NCI-H1092 (cell line): ENCODE data around the gene AMBRA1.

Experiments
- DNase-seq: peaks from one replicate; lab custom pipeline; 2025; lab: John Stamatoyannopoulos, UW

The AMBRA1 gene

DNA sequence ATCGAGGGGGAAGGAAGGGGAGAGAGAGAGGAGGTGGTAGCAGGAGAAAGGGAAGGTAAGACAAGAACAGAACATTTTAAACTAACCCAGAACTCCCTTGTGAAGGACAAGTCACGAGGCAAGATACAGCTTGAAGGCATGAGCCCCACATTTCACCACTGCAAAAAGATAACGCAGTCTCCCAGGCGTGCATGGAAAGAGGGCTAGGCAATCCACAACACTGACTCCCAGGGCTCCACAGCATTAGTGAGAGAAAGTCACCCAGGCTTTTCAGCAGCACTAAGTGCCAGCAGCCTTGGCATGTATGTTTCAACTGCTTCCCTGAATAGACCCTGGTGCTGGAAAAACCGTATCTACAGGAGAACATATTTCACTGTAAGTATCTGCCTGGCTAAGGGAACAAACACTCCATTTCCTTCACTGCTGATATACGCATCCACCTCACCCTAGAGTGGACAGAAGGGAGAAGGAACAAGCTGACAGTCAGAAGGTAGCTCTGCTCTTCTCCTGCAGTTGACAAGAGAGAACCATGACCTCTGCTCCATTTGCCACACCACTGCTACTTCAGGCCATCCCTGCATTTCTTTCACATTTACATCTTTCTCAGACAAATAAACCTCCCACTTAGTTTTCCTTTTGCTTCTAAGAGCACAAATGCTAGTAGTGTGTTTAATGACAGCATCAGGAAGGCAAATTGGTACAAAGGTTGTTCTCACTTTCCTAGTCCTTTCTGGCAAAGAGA is 87.9 kb downstream of the AMBRA1 start:
- DNase-seq: no peak

DNA sequence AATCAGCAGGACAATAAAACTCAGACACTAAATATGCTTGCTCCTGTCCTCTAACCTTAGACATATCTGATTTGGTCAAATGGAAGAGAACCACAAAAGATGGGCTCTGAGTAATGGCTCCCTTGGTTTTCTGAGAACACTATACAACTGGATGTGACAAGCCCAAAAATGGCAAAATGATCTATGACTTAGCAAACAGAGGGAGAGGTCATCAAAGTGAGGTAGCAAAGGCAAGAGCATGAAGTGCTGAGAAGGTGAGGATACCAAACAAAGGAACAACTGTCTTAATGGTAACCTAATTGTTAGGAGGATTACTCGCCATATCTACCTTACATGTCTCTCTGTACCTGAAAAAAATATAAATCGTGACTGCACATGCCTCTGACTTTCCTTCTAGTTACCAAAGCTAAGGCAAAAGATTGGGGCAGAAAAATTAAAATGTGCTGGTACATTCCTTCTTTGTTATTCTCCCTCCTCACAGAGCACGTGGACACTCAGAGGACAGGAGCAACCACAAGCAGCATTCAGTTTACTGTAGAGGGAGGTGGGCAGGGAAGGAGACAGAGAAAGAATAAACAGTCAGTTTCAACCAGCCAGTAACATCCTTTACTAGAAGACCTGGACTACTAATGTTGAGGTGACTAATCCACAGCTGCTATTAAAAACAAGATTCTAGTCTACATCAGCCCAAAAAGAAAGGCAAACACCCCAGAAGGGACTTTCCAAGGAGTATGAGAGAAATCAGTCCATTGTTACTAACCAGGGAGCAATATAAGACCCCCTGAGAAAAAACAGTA is 88.8 kb downstream of the AMBRA1 start:
- no peak for DNase-seq

DNA sequence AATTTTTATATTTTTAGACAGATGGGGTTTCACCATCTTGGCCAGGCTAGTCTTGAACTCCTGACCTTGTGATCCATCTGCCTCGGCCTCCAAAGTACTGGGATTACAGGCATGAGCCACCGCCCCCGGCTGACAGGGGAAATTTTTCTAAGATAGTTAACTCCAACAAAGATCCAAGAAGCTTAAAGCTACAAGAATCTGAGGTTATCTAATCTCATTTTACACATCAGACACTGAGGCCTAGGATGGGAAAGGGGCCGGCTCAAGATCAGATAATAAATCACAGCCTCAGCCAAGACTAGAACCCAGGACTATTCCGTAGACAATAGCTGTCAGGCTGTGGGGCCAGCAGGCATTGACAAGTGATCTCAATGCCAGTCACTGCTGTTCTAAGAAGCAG is 94.0 kb downstream of the AMBRA1 start:
- no peak for DNase-seq

DNA sequence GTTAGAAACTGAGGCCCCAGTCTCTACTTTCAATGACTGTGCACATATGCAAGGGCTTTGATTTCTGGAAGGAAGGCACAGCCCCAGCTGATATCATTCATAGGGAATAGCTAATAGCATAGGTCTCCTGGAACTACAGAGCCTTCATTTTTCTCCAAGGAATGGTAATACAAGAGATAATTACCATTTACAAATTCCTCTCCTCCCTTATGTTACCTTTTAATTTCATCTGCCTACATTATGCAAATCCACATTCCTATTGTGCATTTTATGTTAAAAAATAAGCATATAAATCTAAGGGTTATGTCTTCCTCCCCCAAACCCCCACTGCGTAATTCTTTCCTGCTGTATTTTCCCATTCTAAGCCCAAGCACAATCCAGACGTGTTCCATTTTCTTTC is 94.9 kb downstream of the AMBRA1 start:
- DNase-seq: no peak

DNA sequence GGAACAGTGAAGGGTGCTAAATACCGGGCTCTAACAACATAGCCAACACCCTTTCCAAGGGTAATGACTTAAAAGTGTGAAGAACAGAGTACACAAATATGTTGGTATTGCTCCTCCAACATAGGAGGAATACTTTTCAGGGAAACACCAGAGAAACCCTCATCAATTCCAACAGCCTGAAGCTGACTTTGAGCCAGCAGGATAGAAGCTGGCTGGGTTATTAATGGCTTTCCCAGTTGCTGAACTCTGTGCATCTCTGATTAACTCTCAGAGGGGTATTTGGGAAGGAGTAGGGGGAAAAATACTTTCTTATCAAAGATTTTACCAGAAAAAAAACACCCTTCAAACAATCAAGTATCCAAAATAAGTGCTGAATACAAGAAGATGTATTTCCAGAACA is 95.6 kb downstream of the AMBRA1 start:
- DNase-seq: no peak

DNA sequence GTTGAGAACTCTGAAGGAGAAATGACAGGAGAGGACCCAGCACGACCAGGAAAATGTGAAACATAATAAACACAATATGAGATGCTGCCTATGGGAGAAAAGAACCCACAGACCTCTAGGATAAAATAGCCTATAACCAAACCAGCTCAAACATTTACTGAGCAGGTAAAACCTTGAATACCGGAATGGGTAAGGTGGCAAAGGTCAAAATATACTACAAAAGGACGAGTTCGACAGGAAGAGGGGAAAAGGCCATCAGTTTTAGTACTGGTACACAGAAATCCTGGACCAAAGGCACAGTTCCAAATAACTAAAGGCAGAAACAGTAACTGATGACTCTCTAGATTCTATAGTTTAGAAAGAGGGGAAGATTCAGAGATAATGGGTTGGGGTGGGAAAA is 96.3 kb downstream of the AMBRA1 start:
- no peak for DNase-seq

DNA sequence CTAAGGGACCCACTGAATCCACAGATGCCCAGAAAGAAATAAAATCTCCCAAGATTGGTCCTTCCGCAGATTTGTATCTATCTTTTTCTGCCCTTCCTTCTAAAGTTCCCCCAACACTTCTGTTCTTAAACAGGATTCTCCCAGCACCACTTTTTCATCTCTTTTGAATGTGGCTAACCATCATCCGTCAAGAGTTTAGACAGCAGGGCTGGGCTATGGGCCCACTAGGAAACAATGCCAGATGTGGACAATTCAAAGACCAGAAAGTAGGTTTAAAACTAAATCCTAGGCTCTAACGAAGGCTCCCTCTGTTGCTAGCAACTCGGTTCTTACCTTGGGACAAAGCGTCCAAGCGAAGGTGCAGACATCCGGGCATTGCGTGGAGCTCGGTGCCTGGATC is 100.0 kb downstream of the AMBRA1 start:
- no peak for DNase-seq

DNA sequence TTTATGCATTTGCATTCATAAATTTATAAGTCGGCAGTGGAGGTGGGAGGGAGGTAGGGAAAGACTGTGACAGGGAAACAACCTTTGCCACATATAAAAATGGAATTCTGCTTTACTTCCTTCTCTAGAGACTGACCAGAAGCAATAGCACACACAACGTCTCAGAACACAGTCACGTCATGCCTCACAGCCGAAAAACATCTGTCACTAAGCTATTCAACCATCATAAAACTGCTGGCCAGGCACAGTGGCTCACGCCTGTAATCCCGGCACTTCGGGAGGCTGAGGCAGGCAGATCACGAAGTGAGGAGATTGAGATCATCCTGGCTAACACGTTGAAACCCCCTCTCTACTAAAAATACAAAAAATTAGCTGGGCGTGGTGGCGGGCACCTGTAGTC is 101.3 kb downstream of the AMBRA1 start:
- DNase-seq: no peak

DNA sequence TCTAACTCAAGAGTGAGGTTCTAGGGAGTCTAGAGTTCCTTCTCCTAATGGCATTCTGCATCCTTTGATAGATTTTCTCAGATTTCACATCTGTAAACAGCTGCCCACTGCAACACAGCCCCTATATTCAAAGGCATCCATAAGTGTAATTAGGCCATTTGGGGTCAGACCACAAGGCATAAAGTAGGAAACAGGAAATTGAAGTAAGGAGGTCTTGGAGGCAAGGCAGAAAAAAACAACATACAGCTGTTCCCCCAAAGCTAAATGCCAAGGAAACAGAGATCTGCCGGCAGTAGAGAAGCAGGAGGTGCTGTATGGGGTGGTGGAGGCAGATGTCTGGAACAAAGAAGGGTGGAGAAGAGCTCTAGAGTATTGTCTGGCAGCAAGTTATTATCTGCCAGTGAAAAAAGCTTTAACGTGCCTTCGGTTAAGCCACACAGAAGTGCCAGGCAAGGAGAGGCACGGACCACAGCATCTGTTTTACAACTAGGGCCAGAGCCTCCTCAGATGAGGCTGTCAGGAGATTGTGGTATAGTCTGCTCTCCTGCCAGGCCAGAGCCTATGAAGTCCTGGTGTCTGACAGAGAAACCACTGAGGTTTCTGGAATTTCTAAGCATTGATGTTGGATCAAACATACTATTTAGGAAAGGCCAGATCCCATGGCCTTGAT is 102.0 kb downstream of the AMBRA1 start:
- DNase-seq: no peak

DNA sequence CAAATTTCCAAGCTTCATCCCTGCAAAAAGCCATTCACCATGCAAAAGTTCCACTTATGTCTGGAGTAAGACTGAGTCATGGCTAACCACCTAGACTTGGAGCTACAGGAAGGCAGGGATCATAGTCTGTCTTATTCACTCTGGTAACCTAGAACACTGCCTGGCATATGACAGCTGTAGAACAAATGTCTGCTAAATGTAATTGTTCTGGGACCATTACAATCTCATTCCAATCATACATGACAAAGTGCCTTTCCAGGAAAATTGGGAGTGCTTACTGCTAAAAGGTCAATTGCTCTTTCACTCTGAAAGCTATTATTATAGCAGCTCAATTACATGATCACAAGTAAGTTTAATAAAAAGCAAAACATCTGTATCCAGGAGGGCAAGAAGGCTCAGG is 103.2 kb downstream of the AMBRA1 start:
- DNase-seq: no peak

DNA sequence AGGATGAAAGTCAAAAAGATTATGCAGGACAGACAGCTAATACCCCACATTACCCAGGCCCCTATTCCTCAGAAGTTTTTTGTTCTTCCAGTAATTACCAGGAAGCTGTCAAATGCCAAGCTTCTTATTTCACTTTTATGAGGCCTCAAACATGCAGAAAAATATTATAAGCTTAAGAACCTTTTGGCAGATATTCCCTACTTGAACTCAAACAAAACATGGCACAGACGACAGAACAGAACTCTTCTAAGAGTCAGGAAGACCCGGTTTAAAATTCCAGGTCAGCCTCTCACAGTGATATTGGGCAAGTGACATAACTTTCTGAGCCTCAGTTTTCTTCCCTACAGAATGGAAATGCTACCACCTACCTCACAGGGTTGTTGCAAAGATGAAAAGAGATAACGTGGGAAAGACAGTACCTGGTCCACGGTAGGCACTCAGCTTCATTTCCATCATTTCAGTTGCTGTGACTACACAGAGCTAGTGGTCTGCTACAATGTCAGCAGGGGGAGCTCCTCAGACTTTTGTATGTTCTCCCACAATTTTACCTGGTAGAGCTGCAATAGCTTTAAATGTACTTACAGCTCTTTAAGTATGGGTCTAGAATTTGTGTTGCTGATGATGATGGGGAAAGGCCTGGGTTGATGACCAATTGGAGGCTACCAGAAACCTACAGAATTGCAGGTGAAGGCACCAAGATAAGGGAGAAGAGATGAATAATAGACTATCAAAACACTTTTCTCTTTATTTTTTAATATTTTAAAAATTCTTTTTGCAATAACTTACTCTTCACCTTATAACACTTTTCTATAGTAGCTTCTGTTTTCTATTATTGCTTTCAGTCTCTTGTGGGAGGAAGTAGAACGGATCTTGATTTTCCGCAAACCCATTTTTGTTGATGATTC is 103.9 kb downstream of the AMBRA1 start:
- DNase-seq: peak; percentile 41

DNA sequence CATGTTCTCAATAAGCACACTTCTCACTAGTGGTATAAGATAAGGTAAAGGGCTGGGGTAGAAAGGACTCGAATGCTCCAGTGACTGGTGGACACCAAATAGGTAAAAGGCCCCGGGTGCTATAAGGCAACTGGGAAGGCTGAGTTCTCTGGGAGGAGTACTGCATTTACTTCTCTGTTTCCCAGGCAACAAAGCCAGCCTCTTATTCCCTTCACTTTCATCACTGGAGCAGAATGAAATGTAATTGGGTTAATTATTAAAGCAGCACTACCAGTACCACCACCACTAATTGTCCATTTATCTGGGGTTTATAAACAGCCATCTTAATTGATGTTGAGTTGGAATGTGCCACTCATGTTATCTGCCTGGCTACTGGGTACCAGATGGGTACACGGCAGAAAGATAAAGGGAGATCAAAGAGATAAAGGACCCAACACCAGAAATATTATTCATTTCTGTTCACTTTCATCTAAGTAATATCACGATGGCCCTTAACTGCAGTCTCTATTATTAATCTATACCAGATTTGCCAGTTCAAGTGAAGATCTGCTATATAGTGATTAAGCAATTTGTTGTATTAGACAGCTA is 107.9 kb downstream of the AMBRA1 start:
- no peak for DNase-seq

DNA sequence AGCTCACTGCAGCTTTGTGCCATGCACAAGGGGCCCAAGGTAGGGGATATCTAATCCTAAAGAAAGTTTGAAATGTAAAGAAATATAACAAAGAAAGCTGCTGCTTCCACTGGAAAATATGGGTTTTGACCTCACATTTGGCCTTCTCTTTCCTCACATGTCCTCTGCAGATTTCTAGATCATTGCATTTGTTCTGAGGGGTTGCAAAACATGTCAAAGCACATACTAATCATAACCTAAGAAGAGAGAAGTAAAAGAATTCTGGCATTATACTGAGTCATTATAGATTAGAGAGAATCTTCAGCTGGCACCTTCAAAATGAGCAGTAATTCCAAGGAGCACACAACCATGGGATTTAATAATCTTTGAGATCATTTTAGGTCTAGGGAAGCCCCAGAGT is 109.7 kb downstream of the AMBRA1 start:
- DNase-seq: no peak

DNA sequence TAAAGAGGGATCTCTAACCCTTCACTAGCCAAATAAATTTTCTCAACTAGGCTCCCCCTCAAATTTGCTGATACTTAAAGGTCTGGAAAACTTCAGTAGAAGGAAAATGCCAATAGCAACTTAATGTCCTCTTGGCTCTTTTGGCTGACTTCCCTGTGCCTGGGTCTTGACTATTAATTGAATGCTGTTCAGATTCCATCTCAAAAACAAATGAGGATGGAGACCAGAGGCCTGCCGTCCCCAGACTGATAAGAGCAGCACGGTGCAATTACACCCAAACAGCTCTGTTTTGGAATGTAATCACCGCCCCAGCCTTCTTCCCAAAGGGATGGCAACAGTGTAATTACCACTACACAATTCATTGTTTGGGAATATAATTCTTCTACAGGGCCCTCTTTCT is 112.9 kb downstream of the AMBRA1 start:
- no peak for DNase-seq

DNA sequence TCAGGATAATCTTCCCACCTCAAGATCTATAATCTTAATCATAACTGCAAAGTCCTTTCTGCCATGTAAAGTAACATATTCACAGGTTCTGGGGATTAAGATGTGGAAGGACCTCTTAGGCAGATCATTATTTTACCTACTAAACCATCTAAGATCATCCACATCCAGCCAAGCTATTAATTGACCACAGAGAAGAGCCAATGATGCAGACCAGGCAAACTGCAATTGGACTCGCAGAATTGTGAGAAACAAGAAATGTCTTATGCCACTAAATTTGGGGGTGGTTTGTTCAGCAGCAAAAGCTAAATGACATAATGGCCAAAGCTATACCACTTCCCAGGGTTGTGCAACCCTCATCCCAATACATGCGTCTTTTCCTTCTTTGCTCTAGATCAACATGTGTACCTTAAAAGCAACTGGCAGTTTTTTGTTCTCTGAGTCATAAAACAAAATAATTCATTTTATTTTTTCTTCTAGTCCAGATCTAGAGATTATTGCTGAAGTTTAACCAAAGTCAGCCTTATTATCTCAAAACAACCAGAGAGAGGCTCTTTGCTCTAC is 113.6 kb downstream of the AMBRA1 start:
- DNase-seq: no peak

DNA sequence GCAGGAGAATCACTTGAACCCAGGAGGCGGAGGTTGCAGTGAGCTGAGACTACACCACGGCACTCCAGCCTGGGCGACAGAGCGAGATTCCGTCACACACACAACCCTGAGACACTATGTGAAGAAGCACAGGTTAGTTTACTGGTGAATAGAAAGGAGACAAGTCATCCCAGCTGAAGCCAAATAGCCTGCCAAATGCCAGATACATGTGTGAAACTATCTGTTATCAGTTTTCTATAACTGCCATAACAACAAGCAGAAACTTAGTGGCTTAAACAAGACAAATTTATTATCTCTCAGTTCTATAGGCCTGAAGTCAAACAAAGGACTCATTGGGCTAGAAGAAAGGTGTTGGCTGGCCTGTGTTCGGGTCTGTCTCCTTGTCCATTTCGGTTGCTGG is 114.2 kb downstream of the AMBRA1 start:
- no peak for DNase-seq

DNA sequence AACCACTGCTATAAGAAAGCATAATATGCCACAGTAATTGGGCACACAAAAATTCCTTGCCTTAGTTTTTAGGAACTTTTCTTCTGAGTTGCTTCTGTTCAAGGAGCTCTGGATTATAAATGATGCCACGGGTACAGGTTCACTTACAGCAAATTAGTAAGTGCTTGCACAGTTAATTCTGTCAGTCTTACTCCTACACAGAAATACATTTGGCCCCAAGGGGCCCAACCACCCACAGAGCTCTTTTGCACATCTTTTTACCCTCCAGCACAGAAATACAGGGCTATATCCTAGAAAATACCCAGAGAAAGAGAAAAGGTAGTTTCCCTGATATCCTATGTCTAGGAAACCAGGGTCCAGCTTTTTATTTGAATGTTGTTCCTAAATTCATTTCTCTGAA is 115.6 kb downstream of the AMBRA1 start:
- no peak for DNase-seq

DNA sequence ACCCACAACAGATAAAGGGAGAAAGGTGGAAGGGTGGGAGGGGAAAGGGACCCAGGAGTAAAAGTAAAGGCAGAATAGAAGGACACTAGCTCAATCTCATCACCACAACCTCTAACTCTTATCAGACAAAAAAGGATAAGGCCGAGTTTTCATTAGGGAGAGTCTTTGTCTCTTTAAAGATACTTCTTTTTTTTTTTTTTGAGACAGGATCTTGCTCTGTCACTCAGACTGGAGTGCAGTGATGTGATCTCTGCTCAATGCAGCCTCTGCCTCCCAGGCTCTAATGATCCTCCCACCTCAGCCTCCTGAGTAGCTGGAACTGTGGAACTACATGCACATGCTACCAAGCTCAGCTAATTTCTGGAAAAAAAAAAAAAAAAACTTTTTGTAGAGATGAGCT is 116.7 kb downstream of the AMBRA1 start:
- no peak for DNase-seq

DNA sequence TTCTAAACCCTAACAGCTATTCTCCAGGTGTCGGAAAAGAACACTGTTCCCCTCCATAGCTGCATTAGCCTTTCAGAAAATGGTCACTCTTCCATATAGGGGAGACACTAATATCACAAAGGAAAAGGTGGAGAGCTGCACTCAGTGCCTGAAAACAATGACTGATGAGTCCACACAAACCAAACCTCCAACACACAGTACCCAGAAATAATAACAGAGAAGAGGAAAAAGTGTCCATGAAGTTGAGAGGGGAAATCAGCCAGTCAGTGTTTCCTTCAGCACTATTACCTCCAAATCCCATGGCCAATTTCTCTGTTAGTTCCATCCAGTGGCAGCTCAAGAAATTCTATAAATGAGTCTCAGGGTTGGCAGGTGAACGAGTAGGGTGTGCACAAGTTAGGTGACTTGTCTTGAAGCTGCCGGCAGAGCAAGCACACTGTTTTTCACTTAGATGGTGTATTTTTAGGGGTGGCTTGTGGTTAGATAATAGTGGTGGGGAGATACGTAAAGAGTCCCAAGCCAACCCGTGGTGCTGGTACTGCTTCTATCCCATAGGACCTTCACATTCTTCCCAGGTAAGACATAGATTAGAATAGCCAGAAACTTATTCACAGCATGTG is 117.8 kb downstream of the AMBRA1 start:
- DNase-seq: no peak

DNA sequence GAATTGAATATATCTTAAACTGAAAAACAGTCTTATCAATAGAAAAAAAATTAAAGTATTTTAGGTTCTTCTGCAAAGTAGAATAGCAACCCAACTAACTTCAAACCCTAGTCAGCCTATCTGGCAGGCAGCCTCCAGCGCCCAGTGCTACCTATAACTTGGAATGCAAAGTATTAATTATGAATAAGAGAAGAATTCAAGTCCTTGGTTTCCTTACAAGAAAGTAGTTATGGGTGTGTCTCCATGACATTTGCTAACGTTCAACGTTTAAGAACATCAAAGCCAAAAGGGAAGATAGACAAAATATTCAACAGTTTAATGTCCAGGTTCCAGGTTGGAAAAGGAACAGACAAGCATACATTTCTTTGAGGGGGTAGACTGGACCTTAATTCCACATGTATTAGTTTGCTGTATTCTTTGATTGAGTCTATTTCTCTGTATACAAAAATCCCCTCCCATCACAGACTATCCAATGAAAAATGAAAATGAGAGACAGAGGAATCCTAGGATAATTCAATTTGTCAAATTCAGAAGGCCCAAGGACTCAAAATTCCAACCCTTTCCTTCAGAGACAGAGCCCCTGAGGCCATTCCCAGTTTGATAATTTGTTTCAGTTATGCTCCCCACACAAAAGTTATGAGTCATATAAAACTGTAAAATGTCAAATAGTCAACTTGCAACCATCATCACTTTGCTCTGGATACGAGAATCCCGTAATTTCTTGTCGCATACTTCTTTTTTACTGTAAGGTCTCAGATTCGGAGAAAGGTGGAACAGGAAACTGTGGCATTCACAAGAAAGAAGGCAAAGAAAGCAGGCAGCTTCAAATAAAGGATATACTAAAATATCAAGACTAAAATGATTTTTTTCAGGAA is 118.5 kb downstream of the AMBRA1 start:
- no peak for DNase-seq
